ENCODE measurements around the gene TMBIM1.

- TF ChIP-seq E2F3 (CRISPR knock-in tag; IDR thresholded peaks at IDR 0.05) (no peak), MAX (CRISPR knock-in tag; IDR thresholded peaks at IDR 0.05) (no peak), NR1H2 (CRISPR knock-in tag; IDR thresholded peaks at IDR 0.05) (no peak), CHD7 (IDR thresholded peaks at IDR 0.05; ENCODE audit: low read depth, low read length) (no peak), EHMT2 (IDR thresholded peaks at IDR 0.05) (no peak), HINFP (tag; conservative IDR thresholded peaks at IDR 0.05; ENCODE audit: low read depth) (no peak), JUND (IDR thresholded peaks at IDR 0.05; ENCODE audit: borderline replicate concordance, low read depth, low read length) (no peak), JUND (tag; IDR thresholded peaks at IDR 0.05; ENCODE audit: borderline replicate concordance, low read depth, low read length) (no peak), ELF2 (CRISPR knock-in tag; IDR thresholded peaks at IDR 0.05) (no peak), POLR2A (conservative IDR thresholded peaks at IDR 0.05) (no peak), PRDM10 (IDR thresholded peaks at IDR 0.05; ENCODE audit: partially characterized antibody) (no peak), CTCF (IDR thresholded peaks at IDR 0.05 in 2 of 3, conservative IDR thresholded peaks at IDR 0.05 in 1 of 3; ENCODE audit: insufficient read depth in 2 of 3, low read depth in 1 of 3, low read length in 3 of 3) (no peak)
Observed at GRCh38 chr2:218282173-218282991, 9.9 kb downstream of the TMBIM1 start.
